H9 (cell line): ENCODE measurements around the gene FLRT2. TPM values are rescaled to one million over a fixed set of nuclear protein-coding genes. Genes with fewer than 3 reads are reported as not detected.
A peak's percentile ranks its signal among the peaks of the same experiment; 100 is the strongest.

Source experiments
- DNase-seq: peaks from one replicate; pipeline ENCODE4 v3.0.0-alpha.2; 2017
- H2AFZ ChIP-seq: one replicate; pipeline ENCODE4 v1.6.1; 2013; ENCODE audit warnings: mild to moderate bottlenecking, low read length, control low read depth, moderate library complexity
- H2AK5ac ChIP-seq: 2 replicates; pipeline ENCODE4 v1.6.1; 2013; ENCODE audit warnings: low read length, control low read depth, mixed read lengths; ENCODE audit not compliant: insufficient read length
- H2BK120ac ChIP-seq: one replicate; pipeline ENCODE4 v1.6.1; 2013; ENCODE audit warnings: low read depth, mild to moderate bottlenecking, low read length, control low read depth, inconsistent platforms; ENCODE audit not compliant: poor library complexity, severe bottlenecking
- H2BK12ac ChIP-seq: 2 replicates; pipeline ENCODE4 v1.6.1; 2013; ENCODE audit warnings: low read length, control low read depth, mixed read lengths, low read depth; ENCODE audit not compliant: insufficient read length
- H2BK15ac ChIP-seq: 2 replicates; pipeline ENCODE4 v1.6.1; 2013; ENCODE audit warnings: low read depth, low read length, control low read depth
- H2BK20ac ChIP-seq: one replicate; pipeline ENCODE4 v1.6.1; 2013; ENCODE audit warnings: low read depth, mild to moderate bottlenecking, low read length, control low read depth, inconsistent platforms; ENCODE audit not compliant: poor library complexity, severe bottlenecking
- H2BK5ac ChIP-seq: 2 replicates; pipeline ENCODE4 v1.6.1; 2013; ENCODE audit warnings: low read length, control low read depth, mixed read lengths; ENCODE audit not compliant: insufficient read length
- H3K14ac ChIP-seq: 2 replicates; pipeline ENCODE4 v1.6.1; 2013; ENCODE audit warnings: low read length, control low read depth; ENCODE audit not compliant: insufficient read depth
- H3K18ac ChIP-seq: 2 replicates; pipeline ENCODE4 v1.6.1; 2013; ENCODE audit warnings: low read depth, mild to moderate bottlenecking, mixed read lengths, low read length, control low read depth; ENCODE audit not compliant: insufficient read length
- H3K23ac ChIP-seq: 2 replicates; pipeline ENCODE4 v1.6.1; 2013; ENCODE audit warnings: low read length, control low read depth, mixed read lengths, low read depth; ENCODE audit not compliant: insufficient read length
- H3K23me2 ChIP-seq: 2 replicates; pipeline ENCODE4 v1.6.1; 2013; ENCODE audit warnings: low read depth, mild to moderate bottlenecking, mixed read lengths, low read length, control low read depth; ENCODE audit not compliant: insufficient read length, poor library complexity, severe bottlenecking
- H3K27ac ChIP-seq: 2 replicates; pipeline ENCODE4 v1.5.1; 2013; ENCODE audit warnings: low read length, control low read depth, mixed read lengths, low read depth; ENCODE audit not compliant: insufficient read length
- H3K27me3 ChIP-seq: 2 replicates; pipeline ENCODE4 v1.6.1; 2013; ENCODE audit warnings: low read length, control low read depth, inconsistent platforms; ENCODE audit not compliant: insufficient read depth
- H3K4ac ChIP-seq: 2 replicates; pipeline ENCODE4 v1.6.1; 2013; ENCODE audit warnings: low read depth, mild to moderate bottlenecking, control low read depth, inconsistent platforms, low read length, moderate library complexity
- H3K4me1 ChIP-seq: 2 replicates; pipeline ENCODE4 v1.6.1; 2013; ENCODE audit warnings: low read length, control low read depth, inconsistent platforms; ENCODE audit not compliant: insufficient read depth
- H3K4me2 ChIP-seq: 2 replicates; pipeline ENCODE4 v1.6.1; 2013; ENCODE audit warnings: low read length, control low read depth, mixed read lengths; ENCODE audit not compliant: insufficient read length, insufficient read depth
- H3K56ac ChIP-seq: 2 replicates; pipeline ENCODE4 v1.6.1; 2013; ENCODE audit warnings: low read depth, mild to moderate bottlenecking, mixed read lengths, low read length, control low read depth; ENCODE audit not compliant: insufficient read length
- H3K79me1 ChIP-seq: 2 replicates; pipeline ENCODE4 v1.6.1; 2013; ENCODE audit warnings: low read depth, mild to moderate bottlenecking, moderate library complexity, low read length, control low read depth, inconsistent platforms; ENCODE audit not compliant: insufficient read depth, poor library complexity, severe bottlenecking
- H3K79me2 ChIP-seq: 2 replicates; pipeline ENCODE4 v1.6.1; 2013; ENCODE audit warnings: low read length, control low read depth, inconsistent platforms; ENCODE audit not compliant: insufficient read depth
- H3K9ac ChIP-seq: 2 replicates; pipeline ENCODE4 v1.6.1; 2013; ENCODE audit warnings: low read length, control low read depth, mixed read lengths; ENCODE audit not compliant: insufficient read length; ENCODE audit errors: extremely low read depth
- H3K9me3 ChIP-seq: one replicate; pipeline ENCODE4 v1.6.1; 2013; ENCODE audit warnings: low read depth, low read length, inconsistent platforms; ENCODE audit not compliant: control insufficient read depth
- H3T11ph ChIP-seq: one replicate; pipeline ENCODE4 v1.6.1; 2013; ENCODE audit warnings: mild to moderate bottlenecking, low read length, control low read depth, inconsistent platforms
- H4K20me1 ChIP-seq: one replicate; pipeline ENCODE4 v1.6.1; 2013; ENCODE audit not compliant: control insufficient read depth, insufficient read length, insufficient read depth
- H4K5ac ChIP-seq: 2 replicates; pipeline ENCODE4 v1.6.1; 2013; ENCODE audit warnings: low read depth, mild to moderate bottlenecking, mixed read lengths, low read length, control low read depth; ENCODE audit not compliant: insufficient read length
- H4K8ac ChIP-seq: replicated peaks from 2 replicates; pipeline ENCODE4 v1.6.1; 2013; ENCODE audit warnings: low read length, control low read depth, mixed read lengths, low read depth; ENCODE audit not compliant: insufficient read length
- H4K91ac ChIP-seq: 2 replicates; pipeline ENCODE4 v1.6.1; 2013; ENCODE audit warnings: low read depth, mild to moderate bottlenecking, moderate library complexity, mixed read lengths, low read length, control low read depth; ENCODE audit not compliant: insufficient read length
- H3K27ac Mint-ChIP-seq, 3 experiments: 2 replicates in 2 of 3; 3 replicates in 1 of 3; pipeline ENCODE4 v1.8.0; 2020 to 2021; ENCODE audit warnings: mixed read lengths in 3 of 3, mild to moderate bottlenecking in 1 of 3, moderate library complexity in 1 of 3
- H3K27me3 Mint-ChIP-seq: 2 replicates; pipeline ENCODE4 v1.8.0; 2021; ENCODE audit warnings: low read depth, mild to moderate bottlenecking, moderate library complexity, mixed read lengths
- H3K36me3 Mint-ChIP-seq, 3 experiments: 2 replicates in 2 of 3; 3 replicates in 1 of 3; pipeline ENCODE4 v1.8.0; 2020 to 2021; ENCODE audit warnings: low read depth in 3 of 3, mixed read lengths in 3 of 3; ENCODE audit not compliant: insufficient read depth in 1 of 3
- H3K4me1 Mint-ChIP-seq, 2 experiments: 2 replicates each; pipeline ENCODE4 v1.8.0; 2020; ENCODE audit warnings: mixed read lengths in 2 of 2
- H3K4me3 Mint-ChIP-seq, 2 experiments: 2 replicates in 1 of 2; 3 replicates in 1 of 2; pipeline ENCODE4 v1.8.0; 2020 to 2021; ENCODE audit warnings: mild to moderate bottlenecking in 2 of 2, mixed read lengths in 2 of 2, moderate library complexity in 1 of 2
- H3K9me3 Mint-ChIP-seq, 2 experiments: 2 replicates in 1 of 2; 3 replicates in 1 of 2; pipeline ENCODE4 v1.8.0; 2020; ENCODE audit warnings: mild to moderate bottlenecking in 2 of 2, mixed read lengths in 2 of 2, moderate library complexity in 1 of 2
- CTCF ChIP-seq: fragments of 200-600 bp; sonication (generic); conservative IDR thresholded peaks from 3 replicates; pipeline ENCODE4 v1.8.0; 2021; ENCODE audit warnings: antibody characterized with exemption, mild to moderate bottlenecking
- WGBS: extraction: QIAGEN DNeasy Blood & Tissue Kit; methylation state at CpG from one replicate; pipeline ENCODE4 v1.1.7; 2013; ENCODE audit warnings: missing lambda C conversion rate, low lambda C conversion rate, mixed read lengths; ENCODE audit not compliant: insufficient read length; ENCODE audit errors: extremely low coverage; 5-methylcytosine and 5-hydroxymethylcytosine counted together
- total RNA-seq: library from RNA; stranded (reverse); gene quantifications from 2 replicates; pipeline ENCODE4 v1.2.1, GENCODE V29; 2021

FLRT2 gene
- total RNA-seq, 1 experiment from 2014 or later, result 3.3 TPM

- TF ChIP-seq CTCF, result no peak
- Histone ChIP-seq H3K79me1 (no peaks in the 10 kb centered on the region), H2BK20ac (no peak overlapping the region), H3K56ac (no peak overlapping the region), H3K18ac (no peak overlapping the region), H4K91ac (no peak overlapping the region), H3K27me3 (no peaks in the 10 kb centered on the region), H3K4me2 (no peak overlapping the region), H3K9ac (no peak overlapping the region), H2BK5ac (no peak overlapping the region), H3K4me1 (peaks cover 3% of the 10 kb centered on the region; the same call in 1 of the 2 replicates), H3K4ac (no peak overlapping the region), H4K8ac (no peak overlapping the region), H3T11ph (no peak overlapping the region), H3K23me2 (no peaks in the 10 kb centered on the region), H2BK120ac (no peak overlapping the region), H3K14ac (no peak overlapping the region), H3K79me2 (no peaks in the 10 kb centered on the region), H2AK5ac (no peak overlapping the region), H2BK15ac (no peak overlapping the region), H3K27ac (no peak overlapping the region), H2AFZ (no peak overlapping the region), H4K5ac (no peak overlapping the region), H3K9me3 (no peaks in the 10 kb centered on the region), H4K20me1 (no peaks in the 10 kb centered on the region), H3K23ac (no peak overlapping the region), H2BK12ac (no peak overlapping the region)
- Mint-ChIP-seq H3K4me3 (no peak overlapping the region), H3K36me3 (peaks cover 2 to 9% (median 6%) of the 10 kb centered on the region in 3 experiments; a peak in 5 of 7 replicates), H3K27ac (0 out of 7 replicates have a peak overlapping the region, but pooled peaks of 1 of the 3 experiments have one; percentile 28), H3K9me3 (peaks cover 0 to 3% of the 10 kb centered on the region in 2 experiments; a peak in 1 of 5 replicates), H3K27me3 (peaks cover 6% of the 10 kb centered on the region; the same call in 1 of the 2 replicates), H3K4me1 (peaks cover 29 to 38% of the 10 kb centered on the region in 2 experiments)
- no peak for DNase-seq
- no CpG with 5 or more reads among the region's 2 CpGs for WGBS
Observed at GRCh38 chr14:85549697-85550096, 19.8 kb downstream of the FLRT2 start.
